ENCODE measurements around the gene NTHL1. TPM values are rescaled to one million over a fixed set of nuclear protein-coding genes. Genes with fewer than 3 reads are reported as not detected.

Gene NTHL1
- total RNA-seq, 1 donor from 2014 or later, result 33.2 TPM

DNA sequence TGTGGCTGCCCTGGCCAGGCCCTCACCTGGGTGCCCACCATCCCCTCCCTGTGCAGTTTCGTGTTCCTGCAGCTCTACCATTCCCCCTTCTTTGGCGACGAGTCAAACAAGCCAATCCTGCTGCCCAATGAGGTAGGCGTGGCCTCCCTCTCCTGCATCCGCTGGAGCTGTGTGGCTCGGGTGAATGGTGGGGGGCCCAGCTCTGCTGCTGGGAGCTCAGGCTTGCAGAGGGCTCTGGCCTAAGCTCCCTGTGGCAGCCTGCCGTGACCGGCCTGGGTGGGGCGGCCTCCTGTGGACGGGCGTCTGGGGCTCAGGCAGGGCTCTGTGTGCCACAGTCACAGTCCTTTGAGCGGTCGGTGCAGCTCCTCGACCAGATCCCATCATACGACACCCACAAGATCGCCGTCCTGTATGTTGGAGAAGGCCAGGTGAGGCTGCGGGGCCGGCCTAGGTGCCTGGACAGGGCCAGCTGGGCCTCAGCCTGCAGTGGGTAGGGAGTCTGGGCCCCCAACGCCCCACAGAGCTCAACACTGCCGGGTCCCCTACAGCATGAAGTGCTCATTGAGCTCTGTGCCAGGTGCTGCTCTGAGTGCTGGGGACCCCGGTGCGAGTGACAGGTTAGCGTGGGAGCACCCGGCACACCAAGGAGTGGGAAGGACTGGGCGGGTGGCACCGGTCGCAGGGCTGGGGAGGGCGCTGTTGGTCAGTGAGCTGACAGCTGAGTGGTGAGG lies 37.4 kb upstream of the NTHL1 start:
- intact Hi-C loops (cut with micrococcal nuclease), result no loop called here

DNA sequence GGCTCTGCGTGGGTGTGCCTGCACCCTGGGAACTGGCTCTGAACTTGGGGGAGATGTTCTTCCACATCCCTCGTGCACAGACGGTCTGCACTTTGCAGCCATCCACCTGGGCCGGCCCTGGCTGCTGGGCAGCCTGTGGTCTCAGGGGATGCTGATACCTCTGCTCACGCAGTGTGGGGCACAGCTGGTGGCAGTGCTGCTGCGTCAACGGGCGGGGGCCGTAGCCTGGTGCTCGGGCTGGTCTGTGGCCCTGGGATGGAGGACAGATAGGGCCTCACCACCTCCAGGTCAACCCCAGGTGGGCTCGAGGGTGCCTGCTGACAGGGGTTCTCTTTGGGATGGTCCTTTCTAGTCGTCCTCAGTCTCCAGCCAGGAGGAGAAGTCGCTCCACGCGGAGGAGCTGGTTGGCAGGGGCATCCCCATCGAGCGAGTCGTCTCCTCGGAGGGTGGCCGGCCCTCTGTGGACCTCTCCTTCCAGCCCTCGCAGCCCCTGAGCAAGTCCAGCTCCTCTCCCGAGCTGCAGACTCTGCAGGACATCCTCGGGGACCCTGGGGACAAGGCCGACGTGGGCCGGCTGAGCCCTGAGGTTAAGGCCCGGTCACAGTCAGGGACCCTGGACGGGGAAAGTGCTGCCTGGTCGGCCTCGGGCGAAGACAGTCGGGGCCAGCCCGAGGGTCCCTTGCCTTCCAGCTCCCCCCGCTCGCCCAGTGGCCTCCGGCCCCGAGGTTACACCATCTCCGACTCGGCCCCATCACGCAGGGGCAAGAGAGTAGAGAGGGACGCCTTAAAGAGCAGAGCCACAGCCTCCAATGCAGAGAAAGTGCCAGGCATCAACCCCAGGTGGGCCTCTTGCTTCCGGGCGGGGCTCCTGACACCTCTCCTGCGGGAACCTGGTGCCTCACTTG lies 36.5 kb upstream of the NTHL1 start:
- intact Hi-C loops (cut with micrococcal nuclease), result no loop called here

DNA sequence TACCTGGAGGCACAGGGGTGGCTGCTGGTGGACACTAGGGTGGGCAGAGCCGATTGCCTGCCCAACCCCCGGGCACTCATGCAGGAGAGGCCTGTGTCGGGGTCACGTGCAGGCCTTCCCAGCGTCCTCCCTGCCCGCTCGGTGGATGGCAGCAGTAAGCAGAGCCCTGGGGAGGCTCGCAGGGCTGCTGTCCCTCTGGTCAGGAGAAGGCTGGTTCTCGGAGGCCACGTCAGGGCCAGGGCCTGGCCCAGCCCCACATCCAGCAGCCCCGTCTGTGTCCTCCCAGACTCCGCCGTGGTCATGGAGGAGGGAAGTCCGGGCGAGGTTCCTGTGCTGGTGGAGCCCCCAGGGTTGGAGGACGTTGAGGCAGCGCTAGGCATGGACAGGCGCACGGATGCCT lies 35.8 kb upstream of the NTHL1 start:
- intact Hi-C loops (cut with micrococcal nuclease), result no loop called here

DNA sequence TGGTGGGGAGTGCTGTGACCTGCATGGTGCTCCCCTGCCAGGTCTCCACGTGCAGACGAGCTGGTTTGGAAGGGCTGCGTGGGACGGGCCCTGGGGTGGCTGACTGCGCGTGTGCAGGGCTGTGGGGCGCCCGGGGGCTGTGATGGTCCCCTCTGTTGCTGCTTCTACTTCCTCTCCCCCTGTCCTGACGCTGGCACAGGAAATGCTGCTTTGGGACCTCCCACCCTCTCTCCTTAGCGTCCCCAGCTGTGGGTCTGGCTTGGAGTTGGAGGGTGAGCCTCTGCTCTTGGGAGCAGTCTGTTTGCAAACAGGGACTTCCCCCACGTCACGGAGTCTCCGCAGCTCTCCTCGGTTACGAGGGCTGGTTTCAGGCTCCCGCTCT lies 35.3 kb upstream of the NTHL1 start:
- intact Hi-C loops (cut with micrococcal nuclease), result no loop called here

DNA sequence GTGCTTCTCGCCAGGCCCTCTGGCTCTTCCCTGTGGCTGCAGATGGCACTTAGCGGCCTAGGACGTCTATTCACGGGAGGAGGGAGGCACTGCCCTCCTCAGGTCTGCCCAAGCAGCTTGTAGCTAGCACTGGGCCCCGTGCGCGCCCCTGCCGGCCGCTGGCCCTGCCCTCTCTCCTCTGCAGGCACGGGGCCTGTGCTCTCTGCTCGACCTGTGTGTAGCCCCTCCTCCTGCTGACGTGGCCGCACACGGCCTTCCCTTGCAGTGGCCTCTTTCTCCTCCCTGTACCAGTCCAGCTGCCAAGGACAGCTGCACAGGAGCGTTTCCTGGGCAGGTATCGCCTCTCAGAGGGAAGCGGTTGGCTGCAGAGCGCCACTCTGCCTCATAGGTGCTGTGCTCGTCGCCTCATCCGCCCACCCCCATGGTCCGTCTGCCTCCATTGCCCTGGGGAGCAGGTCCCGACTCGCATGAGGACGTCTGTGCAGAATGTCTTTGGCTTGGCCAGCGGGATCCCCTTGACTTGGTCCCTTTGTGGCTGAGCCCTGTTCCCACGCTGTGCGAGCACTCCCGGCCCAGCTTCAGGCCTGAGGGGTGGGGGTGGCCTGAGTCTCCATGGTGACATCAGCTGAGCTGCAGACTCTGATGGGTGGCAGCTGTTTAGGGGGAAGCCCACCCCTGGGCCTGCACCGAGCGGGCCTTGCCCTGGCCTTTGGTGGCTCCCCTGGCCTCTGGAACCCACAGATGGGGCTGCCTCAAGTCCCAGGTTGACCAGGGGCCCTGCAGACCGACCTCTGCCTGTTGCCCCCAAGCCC lies 34.7 kb upstream of the NTHL1 start:
- intact Hi-C loops (cut with micrococcal nuclease), result no loop called here

DNA sequence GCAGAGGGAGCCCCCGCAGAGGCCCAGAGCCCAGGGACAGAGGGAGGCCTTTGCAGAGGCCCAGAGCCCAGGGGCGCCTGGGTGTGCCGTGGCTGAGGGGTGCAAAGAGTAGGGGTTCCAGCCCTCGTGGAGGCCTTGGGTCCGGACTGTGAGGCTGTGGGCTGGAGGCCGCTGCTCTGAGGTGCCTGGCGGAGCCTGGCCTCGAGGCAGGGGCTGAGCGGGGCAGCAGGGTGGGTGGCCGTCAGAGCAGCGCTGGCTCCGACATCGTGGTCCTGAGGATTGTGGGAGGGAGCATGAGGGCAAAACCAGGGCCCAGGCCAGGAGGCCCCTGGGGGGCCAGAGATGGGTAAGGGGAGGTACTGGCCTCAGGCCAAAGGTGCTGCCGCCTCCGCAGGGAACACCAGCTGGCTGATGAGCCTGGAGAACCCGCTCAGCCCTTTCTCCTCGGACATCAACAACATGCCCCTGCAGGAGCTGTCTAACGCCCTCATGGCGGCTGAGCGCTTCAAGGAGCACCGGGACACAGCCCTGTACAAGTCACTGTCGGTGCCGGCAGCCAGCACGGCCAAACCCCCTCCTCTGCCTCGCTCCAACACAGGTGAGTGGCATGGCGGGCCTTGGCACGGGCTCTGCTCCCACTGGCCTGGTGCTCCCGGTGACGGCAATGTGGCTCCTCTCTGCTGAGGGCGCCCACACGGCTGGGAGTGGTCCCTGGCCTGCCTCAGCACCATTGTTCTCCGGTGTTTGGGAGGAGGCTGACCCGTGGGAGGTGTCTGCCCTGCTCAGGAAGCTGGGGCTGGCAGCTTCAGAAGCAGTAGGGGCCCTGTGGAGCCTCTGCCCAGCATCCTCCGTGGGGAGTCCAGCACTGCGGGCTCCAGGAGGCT lies 33.8 kb upstream of the NTHL1 start:
- intact Hi-C loops (cut with micrococcal nuclease), result no loop called here

DNA sequence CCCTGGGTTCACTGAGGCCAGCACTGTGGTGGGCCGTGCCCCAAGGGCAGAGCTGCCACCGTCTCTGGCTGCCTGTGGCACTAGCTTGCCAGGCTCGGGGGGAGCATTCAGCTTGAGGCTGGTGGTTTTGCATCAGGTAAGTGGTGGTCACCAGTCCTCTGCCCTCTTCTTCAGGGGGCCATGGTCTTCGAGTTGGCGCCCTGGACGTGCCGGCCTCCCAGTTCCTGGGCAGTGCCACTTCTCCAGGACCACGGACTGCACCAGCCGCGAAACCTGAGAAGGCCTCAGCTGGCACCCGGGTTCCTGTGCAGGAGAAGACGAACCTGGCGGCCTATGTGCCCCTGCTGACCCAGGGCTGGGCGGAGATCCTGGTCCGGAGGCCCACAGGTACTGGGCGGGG lies 32.4 kb upstream of the NTHL1 start:
- intact Hi-C loops (cut with micrococcal nuclease), result no loop called here

DNA sequence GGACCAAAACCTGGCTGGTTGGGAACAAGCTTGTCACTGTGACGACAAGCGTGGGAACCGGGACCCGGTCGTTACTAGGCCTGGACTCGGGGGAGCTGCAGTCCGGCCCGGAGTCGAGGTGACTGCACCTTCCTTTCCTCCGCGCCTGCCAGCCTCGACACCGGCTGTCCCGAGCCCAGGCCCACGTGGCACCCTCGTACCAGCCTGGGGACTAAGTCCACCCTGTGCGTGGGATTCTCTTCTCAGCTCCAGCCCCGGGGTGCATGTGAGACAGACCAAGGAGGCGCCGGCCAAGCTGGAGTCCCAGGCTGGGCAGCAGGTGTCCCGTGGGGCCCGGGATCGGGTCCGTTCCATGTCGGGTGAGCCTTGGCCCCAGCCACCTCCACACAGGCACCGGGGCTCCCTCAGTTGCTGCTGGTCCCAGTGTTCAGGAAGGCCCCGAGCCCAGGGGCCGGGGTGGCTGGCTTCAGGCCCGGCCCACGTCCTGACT lies 31.7 kb upstream of the NTHL1 start:
- intact Hi-C loops (cut with micrococcal nuclease), result no loop called here

DNA sequence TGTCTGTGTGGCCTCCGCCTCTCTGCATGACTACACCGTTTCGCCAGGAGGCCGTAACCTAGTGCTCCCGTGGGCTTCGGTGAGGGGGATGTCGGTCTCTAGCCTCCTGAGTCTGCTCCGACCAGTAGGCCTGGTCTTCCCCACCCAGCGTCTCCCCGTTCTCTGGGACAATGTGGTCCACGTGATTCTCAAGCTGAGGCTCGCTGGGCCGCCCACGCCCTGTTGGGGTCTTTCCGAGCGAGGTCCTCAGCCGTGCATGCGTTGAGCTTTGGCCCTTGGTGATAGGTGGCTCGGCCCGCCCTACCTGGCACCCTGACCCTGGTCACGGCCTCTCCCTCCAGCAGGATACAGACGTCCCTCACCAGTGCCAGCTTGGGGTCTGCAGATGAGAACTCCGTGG lies 31.1 kb upstream of the NTHL1 start:
- intact Hi-C loops (cut with micrococcal nuclease), result no loop called here

DNA sequence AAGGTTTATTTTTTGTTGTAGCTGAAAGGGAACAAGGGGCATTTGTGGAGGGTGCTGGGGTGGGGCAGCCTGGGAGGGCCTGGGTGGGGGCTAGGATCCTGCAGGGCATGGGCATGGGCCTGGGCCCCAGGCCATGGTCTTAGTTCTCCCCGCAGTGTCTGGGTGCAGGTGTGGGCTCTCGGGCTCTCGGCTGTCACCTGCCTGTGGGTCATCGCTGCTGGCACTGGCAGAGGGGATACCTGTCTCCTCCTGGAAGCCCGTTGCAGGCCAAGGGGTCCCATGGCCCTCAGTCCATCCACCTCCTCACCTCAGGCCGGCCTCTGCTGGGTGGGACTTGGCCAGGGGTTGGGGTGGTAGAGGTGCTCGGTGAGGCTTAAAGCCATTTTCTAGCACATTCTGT lies 30.5 kb upstream of the NTHL1 start:
- intact Hi-C loops (cut with micrococcal nuclease), result no loop called here

DNA sequence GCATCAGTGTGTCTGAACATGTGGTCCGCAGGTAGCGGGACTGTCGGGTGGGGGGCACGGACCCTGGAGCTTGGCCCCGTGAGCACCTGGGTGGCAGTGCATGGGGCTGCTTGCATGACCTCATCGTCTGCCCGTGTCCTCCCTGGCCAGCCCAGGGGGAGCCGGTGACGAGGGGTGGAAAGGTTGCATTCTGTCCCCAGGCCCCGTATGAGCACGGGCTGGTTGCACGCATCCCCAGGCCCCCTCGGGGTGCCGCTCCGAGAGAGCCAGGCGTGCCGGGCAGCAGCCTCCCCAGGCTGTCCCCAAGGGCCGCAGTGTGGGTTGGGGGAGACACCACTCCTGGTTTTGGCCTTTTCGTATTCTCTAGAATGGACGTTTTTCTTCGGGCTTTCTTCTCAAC lies 30.1 kb upstream of the NTHL1 start:
- intact Hi-C loops (cut with micrococcal nuclease), result no loop called here

DNA sequence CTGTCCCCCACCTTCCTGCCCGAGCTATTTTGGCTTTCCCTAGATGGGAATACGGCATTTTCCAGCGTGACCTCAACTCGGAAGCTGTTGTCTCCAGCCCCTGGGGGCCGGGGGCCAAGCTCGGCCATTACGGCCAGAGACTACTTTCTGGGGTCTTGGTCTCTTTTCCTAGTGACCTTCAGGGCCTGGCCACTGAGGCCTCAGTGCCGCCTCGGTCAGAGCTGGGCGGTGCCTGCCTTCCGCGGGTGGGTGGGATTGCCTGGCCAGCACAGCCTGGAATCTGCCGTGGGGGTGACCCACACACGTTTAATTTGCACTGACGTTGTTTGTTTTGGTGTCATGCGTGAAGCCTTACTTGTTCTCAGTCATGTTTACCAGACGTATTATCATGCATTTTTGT lies 29.4 kb upstream of the NTHL1 start:
- intact Hi-C loops (cut with micrococcal nuclease), result no loop called here

DNA sequence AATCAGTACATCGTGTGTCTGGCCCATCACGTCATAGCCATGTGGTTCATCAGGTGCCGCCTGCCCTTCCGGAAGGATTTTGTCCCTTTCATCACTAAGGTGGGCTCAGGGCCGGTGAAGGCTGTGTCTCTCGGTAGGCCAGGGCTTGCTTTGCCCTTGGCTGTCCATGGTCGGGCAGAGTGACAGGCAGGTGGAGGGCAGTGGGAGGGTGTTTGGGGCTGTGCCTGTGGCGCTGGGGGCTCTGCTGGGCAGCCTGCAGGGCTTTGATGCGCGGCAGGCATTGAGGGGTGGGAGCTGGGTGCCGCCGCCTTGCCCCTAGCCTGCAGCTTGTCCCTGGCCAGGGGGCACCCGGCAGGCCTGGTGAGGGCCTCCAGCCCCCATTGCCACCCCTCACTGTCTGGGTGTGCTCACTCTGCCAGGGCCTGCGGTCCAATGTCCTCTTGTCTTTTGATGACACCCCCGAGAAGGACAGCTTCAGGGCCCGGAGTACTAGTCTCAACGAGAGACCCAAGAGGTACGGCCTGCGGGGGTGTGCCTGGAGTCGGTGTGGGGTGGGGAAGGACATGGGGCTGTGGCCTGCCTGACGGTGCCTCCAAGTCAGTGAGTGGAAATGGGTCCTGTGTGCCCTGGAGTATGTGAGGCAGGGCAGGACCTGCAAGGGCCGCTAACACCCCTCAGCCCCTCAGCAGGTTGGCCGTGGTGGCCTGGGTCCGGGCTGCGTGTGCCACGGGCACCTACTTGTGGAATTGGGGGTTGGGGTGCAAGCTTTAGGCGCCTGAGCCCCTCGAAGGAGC lies 28.6 kb upstream of the NTHL1 start:
- intact Hi-C loops (cut with micrococcal nuclease), result no loop called here

DNA sequence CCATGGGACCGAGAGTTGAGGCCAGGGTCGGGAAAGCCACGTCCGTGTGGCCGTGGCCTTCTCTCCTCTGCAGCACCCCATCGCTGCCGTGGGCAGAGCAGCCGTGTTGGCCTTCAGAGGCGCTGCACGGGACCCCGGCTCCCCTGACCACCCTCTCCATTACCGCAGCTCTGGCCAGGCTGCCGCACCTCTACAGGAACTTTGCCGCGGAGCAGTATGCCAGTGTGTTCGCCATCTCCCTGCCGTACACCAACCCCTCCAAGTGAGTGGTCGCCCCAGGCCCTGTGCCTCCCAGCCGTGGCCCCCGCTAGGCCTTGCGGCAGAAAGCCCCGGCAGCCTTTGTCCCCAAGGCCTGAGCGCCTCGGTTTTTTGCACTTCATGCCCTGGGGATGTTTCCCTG lies 28.0 kb upstream of the NTHL1 start:
- intact Hi-C loops (cut with micrococcal nuclease), result no loop called here

DNA sequence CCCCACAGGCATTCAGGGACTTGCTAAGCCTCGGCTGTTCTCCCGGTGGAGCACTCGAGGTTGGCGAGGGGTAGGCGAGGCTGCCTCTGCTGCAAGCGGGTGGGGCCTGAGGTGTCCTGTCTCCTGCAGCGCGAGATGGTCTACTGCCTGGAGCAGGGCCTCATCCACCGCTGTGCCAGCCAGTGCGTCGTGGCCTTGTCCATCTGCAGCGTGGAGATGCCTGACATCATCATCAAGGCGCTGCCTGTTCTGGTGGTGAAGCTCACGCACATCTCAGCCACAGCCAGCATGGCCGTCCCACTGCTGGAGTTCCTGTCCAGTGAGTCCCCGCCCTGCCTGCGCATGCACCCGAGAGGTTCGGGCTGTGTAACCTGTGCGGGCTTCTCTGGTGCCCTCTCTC lies 26.4 kb upstream of the NTHL1 start:
- intact Hi-C loops (cut with micrococcal nuclease), result no loop called here

DNA sequence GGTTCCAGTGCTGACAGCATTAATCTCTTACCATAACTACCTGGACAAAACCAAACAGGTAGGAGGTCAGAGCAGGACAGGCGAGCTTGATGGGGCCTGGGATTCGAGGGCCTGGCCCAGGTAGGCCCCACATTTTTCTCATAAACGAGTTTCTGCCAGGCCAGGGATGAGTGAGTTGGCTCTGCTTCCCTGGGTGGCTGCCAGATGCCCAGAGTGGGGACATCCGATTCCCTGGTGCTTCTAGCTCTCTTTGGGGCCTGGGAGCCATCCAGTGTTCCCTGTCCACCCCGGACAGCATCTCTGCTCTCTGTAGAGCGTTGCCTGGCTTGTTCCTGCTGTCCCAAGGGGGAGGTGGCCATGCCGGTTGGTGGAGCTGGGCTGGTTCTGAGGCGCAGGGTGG lies 25.3 kb upstream of the NTHL1 start:
- intact Hi-C loops (cut with micrococcal nuclease), result no loop called here

DNA sequence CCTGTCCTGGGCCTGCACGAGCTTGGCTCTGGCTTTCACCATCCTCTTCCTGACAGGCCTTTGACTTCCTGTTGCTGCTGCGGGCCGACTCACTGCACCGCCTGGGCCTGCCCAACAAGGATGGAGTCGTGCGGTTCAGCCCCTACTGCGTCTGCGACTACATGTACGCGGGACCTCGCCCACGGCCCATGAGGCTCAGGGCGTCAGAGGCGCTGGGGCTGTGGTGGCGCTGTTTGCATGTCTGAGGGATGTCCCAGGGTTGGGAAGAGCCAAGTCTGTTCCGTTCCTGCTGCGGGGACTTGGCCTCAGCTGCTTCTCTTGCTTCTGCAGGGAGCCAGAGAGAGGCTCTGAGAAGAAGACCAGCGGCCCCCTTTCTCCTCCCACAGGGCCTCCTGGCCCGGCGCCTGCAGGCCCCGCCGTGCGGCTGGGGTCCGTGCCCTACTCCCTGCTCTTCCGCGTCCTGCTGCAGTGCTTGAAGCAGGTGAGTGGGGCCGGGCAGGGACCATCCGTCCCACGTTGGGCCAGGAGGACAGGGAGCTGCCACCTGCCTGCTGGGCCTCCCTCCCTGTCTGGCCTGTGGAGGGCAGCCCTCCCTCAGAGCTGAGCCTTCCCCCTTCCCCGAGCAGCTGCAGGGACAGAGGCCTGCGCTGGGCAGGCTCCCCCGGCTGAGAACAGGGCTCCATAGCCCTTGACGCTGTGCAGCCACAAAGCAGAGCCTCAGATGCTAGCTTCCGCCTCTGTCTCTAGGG lies 24.0 kb upstream of the NTHL1 start:
- intact Hi-C loops (cut with micrococcal nuclease), result no loop called here

DNA sequence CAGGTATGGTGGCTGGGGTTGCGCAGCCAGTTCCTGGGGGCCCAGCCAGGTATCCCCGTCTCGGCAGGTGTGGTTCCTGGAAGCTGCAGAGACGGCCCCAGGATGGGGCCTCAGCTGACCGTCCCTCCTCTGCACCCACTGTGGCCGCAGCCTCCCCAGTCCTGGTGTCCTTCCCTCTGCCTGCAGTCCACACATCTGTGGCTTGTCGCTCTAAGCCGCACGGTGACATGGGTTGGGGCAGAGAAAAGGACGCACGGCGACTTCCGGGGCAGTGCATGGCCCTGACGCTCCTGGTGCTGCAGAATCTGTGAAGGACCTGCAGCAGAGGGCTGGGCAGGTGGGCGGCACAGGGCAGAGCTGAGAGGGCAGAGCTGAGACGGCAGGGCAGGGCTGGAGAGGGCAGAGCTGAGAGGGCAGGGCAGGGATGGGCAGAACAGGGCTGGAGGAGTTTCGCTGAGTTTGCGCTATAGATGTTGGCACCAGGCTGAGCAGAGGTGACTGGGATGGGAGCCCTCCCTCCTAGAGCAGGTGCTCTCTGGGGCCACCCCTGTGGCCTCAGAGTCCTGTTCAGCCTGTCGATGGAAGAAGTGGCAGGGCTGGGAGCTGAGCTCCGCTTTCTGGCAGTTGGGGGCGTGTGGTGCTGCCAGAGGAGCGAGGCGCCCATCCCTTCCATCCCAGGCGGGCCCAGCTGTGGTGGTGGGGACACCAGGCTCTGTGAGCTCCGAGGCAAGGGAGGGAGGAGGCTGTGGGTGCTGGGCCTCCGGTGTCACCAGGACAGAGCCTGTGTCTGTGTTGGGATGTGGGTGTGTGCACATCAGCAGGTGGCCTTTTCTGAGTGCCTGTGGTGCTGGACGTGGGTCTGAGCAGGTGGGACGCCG lies 23.2 kb upstream of the NTHL1 start:
- intact Hi-C loops (cut with micrococcal nuclease), result no loop called here
